ENCODE data around the gene CORO2B. TPM values are rescaled to one million over a fixed set of nuclear protein-coding genes. Genes with fewer than 3 reads are reported as not detected.
A peak's percentile ranks its signal among the peaks of the same experiment; 100 is the strongest.

The CORO2B gene
- total RNA-seq, 1 donor from 2014 or later, result 21.3 TPM

GRCh38 chr15:68681836-68682235 lies 103.0 kb downstream of the CORO2B start:
- no peak for DNase-seq (ENCODE audit: low read depth, low spot score)

GRCh38 chr15:68682330-68682729 lies 103.5 kb downstream of the CORO2B start:
- DNase-seq (ENCODE audit: low read depth, low spot score), result no peak
- H3K4me3 Mint-ChIP-seq, result no peak overlapping the region

More at GRCh38 chr15:68681836-68682235, 103.0 kb downstream of the CORO2B start:
- Mint-ChIP-seq H3K4me3 (no peak overlapping the region), H3K27ac (ENCODE audit: unreplicated experiment) (peak overlapping the region; percentile 12), H3K27me3 (ENCODE audit: low read depth) (no peaks in the 10 kb centered on the region), H3K9me3 (no peaks in the 10 kb centered on the region), H3K4me1 (peaks cover 7% of the 10 kb centered on the region), H3K36me3 (ENCODE audit: low read depth) (no peaks in the 10 kb centered on the region)
- TF ChIP-seq CTCF (conservative IDR thresholded peaks at IDR 0.05), result no peak

GRCh38 chr15:68683026-68683425 lies 104.2 kb downstream of the CORO2B start:
- H3K27me3 Mint-ChIP-seq (ENCODE audit: low read depth), result no peaks in the 10 kb centered on the region
- no peaks in the 10 kb centered on the region for H3K9me3 Mint-ChIP-seq
- no peak for TF ChIP-seq CTCF (conservative IDR thresholded peaks at IDR 0.05)
- H3K4me1 Mint-ChIP-seq, result peaks cover 7% of the 10 kb centered on the region
- no peak overlapping the region for H3K27ac Mint-ChIP-seq (ENCODE audit: unreplicated experiment)
- H3K36me3 Mint-ChIP-seq (ENCODE audit: low read depth), result peaks cover 3% of the 10 kb centered on the region
- H3K4me3 Mint-ChIP-seq, result no peak overlapping the region
- no peak for DNase-seq (ENCODE audit: low read depth, low spot score)

More at GRCh38 chr15:68682330-68682729, 103.5 kb downstream of the CORO2B start:
- TF ChIP-seq CTCF (conservative IDR thresholded peaks at IDR 0.05), result no peak
- Mint-ChIP-seq H3K27ac (ENCODE audit: unreplicated experiment) (peak overlapping the region; percentile 12), H3K27me3 (ENCODE audit: low read depth) (no peaks in the 10 kb centered on the region), H3K9me3 (no peaks in the 10 kb centered on the region), H3K4me1 (peaks cover 7% of the 10 kb centered on the region), H3K36me3 (ENCODE audit: low read depth) (no peaks in the 10 kb centered on the region)

GRCh38 chr15:68683551-68683950 lies 104.8 kb downstream of the CORO2B start:
- Mint-ChIP-seq H3K4me1 (peaks cover 6% of the 10 kb centered on the region), H3K27ac (ENCODE audit: unreplicated experiment) (no peak overlapping the region), H3K9me3 (no peaks in the 10 kb centered on the region), H3K36me3 (ENCODE audit: low read depth) (peaks cover 3% of the 10 kb centered on the region), H3K4me3 (no peak overlapping the region), H3K27me3 (ENCODE audit: low read depth) (no peaks in the 10 kb centered on the region)
- TF ChIP-seq CTCF (conservative IDR thresholded peaks at IDR 0.05), result no peak
- no peak for DNase-seq (ENCODE audit: low read depth, low spot score)

GRCh38 chr15:68684476-68684875 lies 105.7 kb downstream of the CORO2B start:
- H3K9me3 Mint-ChIP-seq, result no peaks in the 10 kb centered on the region
- DNase-seq (ENCODE audit: low read depth, low spot score), result no peak

More at GRCh38 chr15:68684476-68684875, 105.7 kb downstream of the CORO2B start:
- Mint-ChIP-seq H3K27me3 (ENCODE audit: low read depth) (no peaks in the 10 kb centered on the region), H3K4me3 (no peak overlapping the region), H3K27ac (ENCODE audit: unreplicated experiment) (no peak overlapping the region), H3K36me3 (ENCODE audit: low read depth) (peaks cover 3% of the 10 kb centered on the region), H3K4me1 (peaks cover 6% of the 10 kb centered on the region)
- no peak for TF ChIP-seq CTCF (conservative IDR thresholded peaks at IDR 0.05)

All from neural crest cell (in vitro differentiated cells).